HepG2 (cell line): ENCODE measurements around the gene ZNF606. TPM values are rescaled to one million over a fixed set of nuclear protein-coding genes. Genes with fewer than 3 reads are reported as not detected.
A peak's percentile ranks its signal among the peaks of the same experiment; 100 is the strongest.

Source experiments
- LBX2 ChIP-seq: sonication (generic); formaldehyde crosslinking; IDR thresholded peaks from 2 replicates; pipeline ENCODE4 v1.5.0; 2020; ENCODE audit warnings: missing genetic modification reagents, mild to moderate bottlenecking, borderline replicate concordance
- SCMH1 ChIP-seq: sonication (generic); formaldehyde crosslinking; IDR thresholded peaks from 2 replicates; pipeline ENCODE4 v1.9.0; 2021; ENCODE audit warnings: missing genetic modification reagents, mild to moderate bottlenecking, borderline replicate concordance
- TBL1XR1 ChIP-seq: fragments of 150-350 bp; IDR thresholded peaks from 2 replicates; pipeline ENCODE4 v1.6.1; 2014; ENCODE audit warnings: borderline replicate concordance, low read length; ENCODE audit not compliant: partially characterized antibody
- THAP8 ChIP-seq: sonication (generic); formaldehyde crosslinking; IDR thresholded peaks from 2 replicates; pipeline ENCODE4 v1.5.1; 2020; ENCODE audit warnings: missing genetic modification reagents, mild to moderate bottlenecking, borderline replicate concordance
- ZFAT ChIP-seq: sonication (generic); formaldehyde crosslinking; conservative IDR thresholded peaks from 2 replicates; pipeline ENCODE4 v1.8.1; 2023; ENCODE audit warnings: missing genetic modification reagents, inconsistent platforms
- ZHX2 ChIP-seq, 2 experiments: sonication (generic) in 1 of 2; formaldehyde crosslinking in 1 of 2; IDR thresholded peaks; 2 replicates each; pipeline versions ENCODE4 v1.6.1 to v1.9.0; 2014 to 2022; ENCODE audit warnings: antibody characterized with exemption in 1 of 2, borderline replicate concordance in 1 of 2, inconsistent platforms in 1 of 2, low read depth in 1 of 2, missing genetic modification reagents in 1 of 2
- ZNF234 ChIP-seq: sonication (generic); formaldehyde crosslinking; conservative IDR thresholded peaks from 2 replicates; pipeline ENCODE4 v1.5.1; 2020; ENCODE audit warnings: mild to moderate bottlenecking, missing genetic modification reagents
- ZNF572 ChIP-seq: sonication (generic); formaldehyde crosslinking; IDR thresholded peaks from 2 replicates; pipeline ENCODE4 v1.5.1; 2020; ENCODE audit warnings: mild to moderate bottlenecking, missing genetic modification reagents
- polyA plus RNA-seq, 8 experiments: library from polyadenylated mRNA; depleted of rRNA in 3 of 8; stranded (reverse) in 7 of 8; unstranded in 1 of 8; fragments of >200 nt; fragmentation: Illumina TruSeq in 4 of 8; extraction: Trizol in 4 of 8; gene quantifications; 2 replicates each; pipeline versions ENCODE4 v1.2.1 to v1.2.3, GENCODE V29; 2011 to 2016; ENCODE audit warnings: low read depth in 4 of 8, missing spikeins in 1 of 8, mixed read lengths in 1 of 8; ENCODE audit not compliant: insufficient read depth in 1 of 8
- total RNA-seq, 5 experiments: library from RNA; depleted of rRNA; stranded (reverse); fragments of >200 nt; fragmentation: Illumina TruSeq; extraction: Trizol; gene quantifications; 2 replicates each; pipeline ENCODE4 v1.2.3, GENCODE V29; 2016; ENCODE audit warnings: low read depth in 1 of 5
- TF ChIP-seq, protein P1 (sequence below): sonication (generic); formaldehyde crosslinking; IDR thresholded peaks from 2 replicates; pipeline ENCODE4 v1.8.0; 2022; ENCODE audit warnings: missing genetic modification reagents, mild to moderate bottlenecking, inconsistent platforms, borderline replicate concordance
- TF ChIP-seq, protein P2 (sequence below): sonication (generic); formaldehyde crosslinking; IDR thresholded peaks from 2 replicates; pipeline ENCODE4 v1.4.0; 2020; ENCODE audit warnings: mild to moderate bottlenecking, missing genetic modification reagents, borderline replicate concordance
- TF ChIP-seq, protein P3 (sequence below): IDR thresholded peaks from 2 replicates; pipeline ENCODE4 v1.6.1; 2012; ENCODE audit warnings: low read length, improper control_type of control experiment
- TF ChIP-seq, protein P4 (sequence below): sonication (generic); formaldehyde crosslinking; IDR thresholded peaks from 2 replicates; pipeline ENCODE4 v1.9.0; 2022; ENCODE audit warnings: missing genetic modification reagents, mild to moderate bottlenecking, borderline replicate concordance

ZNF606 gene
- total and polyA plus RNA-seq, 2 of the 13 experiments (the other 11 are each of a cell fraction or from before 2014, with no cell fraction given) = 4.2 to 14.8 TPM

GRCh38 chr19:58001895-58002369 is 688 bp downstream of the ZNF606 start (continued):
- TF ChIP-seq SCMH1 (CRISPR knock-in tag) (no peak), LBX2 (CRISPR knock-in tag) (no peak), ZHX2 (IDR thresholded peaks at IDR 0.05; ENCODE audit: low read depth) (no peak), ZHX2 (CRISPR knock-in tag; IDR thresholded peaks at IDR 0.05; ENCODE audit: borderline replicate concordance) (no peak), ZNF572 (CRISPR knock-in tag) (0 out of 2 replicates have a peak, but pooled peaks have one; percentile 67), ZNF234 (no peak), ZFAT (CRISPR knock-in tag) (no peak), TBL1XR1 (no peak), THAP8 (CRISPR knock-in tag) (no peak)
- TF ChIP-seq, protein P1, sequence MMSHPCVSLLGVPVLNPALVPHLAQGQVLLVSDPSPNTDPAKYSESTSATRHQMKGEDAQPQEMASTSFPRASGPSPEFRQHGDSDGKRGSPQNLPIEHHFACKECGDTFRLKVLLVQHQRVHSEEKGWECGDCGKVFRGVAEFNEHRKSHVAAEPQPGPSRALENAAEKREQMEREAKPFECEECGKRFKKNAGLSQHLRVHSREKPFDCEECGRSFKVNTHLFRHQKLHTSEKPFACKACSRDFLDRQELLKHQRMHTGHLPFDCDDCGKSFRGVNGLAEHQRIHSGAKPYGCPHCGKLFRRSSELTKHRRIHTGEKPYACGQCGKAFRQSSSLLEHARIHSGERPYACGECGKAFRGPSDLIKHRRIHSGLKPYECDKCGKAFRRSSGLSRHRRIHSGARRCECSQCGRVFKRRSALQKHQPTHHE (CRISPR knock-in tag) = no peak
- TF ChIP-seq, protein P2, sequence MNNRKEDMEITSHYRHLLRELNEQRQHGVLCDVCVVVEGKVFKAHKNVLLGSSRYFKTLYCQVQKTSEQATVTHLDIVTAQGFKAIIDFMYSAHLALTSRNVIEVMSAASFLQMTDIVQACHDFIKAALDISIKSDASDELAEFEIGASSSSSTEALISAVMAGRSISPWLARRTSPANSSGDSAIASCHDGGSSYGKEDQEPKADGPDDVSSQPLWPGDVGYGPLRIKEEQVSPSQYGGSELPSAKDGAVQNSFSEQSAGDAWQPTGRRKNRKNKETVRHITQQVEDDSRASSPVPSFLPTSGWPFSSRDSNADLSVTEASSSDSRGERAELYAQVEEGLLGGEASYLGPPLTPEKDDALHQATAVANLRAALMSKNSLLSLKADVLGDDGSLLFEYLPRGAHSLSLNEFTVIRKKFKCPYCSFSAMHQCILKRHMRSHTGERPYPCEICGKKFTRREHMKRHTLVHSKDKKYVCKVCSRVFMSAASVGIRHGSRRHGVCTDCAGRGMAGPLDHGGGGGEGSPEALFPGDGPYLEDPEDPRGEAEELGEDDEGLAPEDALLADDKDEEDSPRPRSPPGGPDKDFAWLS (CRISPR knock-in tag) = no peak
- TF ChIP-seq, protein P3, sequence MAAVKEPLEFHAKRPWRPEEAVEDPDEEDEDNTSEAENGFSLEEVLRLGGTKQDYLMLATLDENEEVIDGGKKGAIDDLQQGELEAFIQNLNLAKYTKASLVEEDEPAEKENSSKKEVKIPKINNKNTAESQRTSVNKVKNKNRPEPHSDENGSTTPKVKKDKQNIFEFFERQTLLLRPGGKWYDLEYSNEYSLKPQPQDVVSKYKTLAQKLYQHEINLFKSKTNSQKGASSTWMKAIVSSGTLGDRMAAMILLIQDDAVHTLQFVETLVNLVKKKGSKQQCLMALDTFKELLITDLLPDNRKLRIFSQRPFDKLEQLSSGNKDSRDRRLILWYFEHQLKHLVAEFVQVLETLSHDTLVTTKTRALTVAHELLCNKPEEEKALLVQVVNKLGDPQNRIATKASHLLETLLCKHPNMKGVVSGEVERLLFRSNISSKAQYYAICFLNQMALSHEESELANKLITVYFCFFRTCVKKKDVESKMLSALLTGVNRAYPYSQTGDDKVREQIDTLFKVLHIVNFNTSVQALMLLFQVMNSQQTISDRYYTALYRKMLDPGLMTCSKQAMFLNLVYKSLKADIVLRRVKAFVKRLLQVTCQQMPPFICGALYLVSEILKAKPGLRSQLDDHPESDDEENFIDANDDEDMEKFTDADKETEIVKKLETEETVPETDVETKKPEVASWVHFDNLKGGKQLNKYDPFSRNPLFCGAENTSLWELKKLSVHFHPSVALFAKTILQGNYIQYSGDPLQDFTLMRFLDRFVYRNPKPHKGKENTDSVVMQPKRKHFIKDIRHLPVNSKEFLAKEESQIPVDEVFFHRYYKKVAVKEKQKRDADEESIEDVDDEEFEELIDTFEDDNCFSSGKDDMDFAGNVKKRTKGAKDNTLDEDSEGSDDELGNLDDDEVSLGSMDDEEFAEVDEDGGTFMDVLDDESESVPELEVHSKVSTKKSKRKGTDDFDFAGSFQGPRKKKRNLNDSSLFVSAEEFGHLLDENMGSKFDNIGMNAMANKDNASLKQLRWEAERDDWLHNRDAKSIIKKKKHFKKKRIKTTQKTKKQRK = no peak
- TF ChIP-seq, protein P4, sequence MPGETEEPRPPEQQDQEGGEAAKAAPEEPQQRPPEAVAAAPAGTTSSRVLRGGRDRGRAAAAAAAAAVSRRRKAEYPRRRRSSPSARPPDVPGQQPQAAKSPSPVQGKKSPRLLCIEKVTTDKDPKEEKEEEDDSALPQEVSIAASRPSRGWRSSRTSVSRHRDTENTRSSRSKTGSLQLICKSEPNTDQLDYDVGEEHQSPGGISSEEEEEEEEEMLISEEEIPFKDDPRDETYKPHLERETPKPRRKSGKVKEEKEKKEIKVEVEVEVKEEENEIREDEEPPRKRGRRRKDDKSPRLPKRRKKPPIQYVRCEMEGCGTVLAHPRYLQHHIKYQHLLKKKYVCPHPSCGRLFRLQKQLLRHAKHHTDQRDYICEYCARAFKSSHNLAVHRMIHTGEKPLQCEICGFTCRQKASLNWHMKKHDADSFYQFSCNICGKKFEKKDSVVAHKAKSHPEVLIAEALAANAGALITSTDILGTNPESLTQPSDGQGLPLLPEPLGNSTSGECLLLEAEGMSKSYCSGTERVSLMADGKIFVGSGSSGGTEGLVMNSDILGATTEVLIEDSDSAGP (CRISPR knock-in tag) = no peak
